Inflammatory macrophage (primary cell): Measurements from ENCODE around the gene TMEM235.

ENCODE experiments used
- DNase-seq, 2 donors: peaks; one replicate each; pipeline ENCODE4 v3.0.0-alpha.2; 2020 to 2022

Gene TMEM235

DNA sequence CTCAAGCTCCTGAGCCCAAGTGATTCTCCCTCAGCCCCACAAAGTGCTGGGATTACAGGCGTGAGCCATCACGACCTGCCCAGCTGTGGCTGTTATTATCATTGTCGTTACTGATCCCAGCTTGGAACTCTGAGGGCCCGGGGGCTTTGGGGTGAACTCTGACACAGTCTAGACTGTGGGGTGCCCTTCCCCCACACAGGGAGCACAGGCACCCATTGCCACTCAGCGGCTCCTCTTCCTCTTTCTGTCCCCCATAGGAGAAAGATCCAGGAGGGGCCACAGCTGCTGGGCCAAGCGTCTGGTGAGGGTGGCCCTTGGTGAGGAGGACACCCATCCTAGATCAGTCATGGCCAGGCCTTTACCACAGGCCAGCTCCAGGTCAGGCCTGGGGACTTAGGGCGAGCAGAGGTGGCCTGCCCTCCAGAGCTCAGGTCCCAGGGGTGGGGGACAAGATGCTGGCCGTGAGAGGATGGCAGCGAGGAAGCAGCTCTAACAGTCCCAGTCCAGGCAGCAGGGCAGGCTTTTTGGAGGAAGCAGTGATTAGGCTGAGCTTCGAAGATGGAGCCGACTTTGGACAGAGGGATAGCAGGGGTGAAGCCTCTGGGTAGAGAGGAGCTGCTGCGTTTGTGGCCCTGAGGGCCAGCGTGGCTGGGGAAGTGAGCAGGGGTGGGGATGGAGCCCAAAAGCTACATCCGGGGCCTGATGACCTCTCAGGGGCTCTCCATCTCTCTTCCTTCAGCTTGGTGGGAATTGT, 24.7 kb downstream of the TMEM235 start:
- DNase-seq = no peak

DNA sequence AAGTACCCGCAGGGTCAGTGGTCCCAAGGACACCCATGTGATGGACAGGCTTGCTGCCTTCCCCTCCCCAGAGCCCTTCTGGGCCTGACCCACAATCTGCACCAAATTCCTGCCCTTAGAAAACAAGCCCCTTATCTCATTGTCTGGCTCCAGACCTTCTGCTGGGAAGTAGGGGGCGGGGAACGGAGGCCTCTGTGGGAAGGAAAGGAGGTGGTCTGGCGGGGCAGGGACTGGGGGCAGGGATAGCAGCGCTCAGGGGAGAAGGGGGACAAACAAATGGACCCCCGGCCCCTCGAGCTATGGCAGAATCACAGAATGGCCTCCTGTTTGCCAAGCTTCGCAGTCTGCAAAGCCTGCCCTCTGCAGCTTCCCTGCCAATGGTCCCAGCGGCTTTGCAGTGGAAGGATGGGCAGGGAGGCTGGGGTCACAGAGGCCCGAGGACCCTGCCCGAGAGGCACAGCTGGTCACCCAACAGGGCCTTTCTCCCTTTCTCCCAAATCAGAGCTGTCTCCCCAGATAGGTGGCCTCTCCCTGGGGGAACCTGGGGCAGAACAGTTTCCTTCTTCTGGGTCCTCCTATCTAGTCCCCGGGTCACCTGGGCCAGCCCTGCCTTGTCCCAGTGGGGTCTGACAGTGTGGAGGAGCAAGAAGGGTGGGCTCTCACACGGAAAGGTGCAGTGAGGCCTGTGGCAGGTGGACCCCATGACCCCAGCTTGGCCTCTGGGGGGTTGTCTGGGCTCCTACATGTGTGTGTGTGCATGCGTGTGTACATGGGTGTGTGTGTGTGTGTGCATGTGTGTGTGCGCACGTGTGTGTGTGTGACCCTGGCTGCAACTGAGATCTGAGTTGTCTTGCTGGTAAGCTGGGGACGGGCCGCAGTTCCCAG, 25.5 kb downstream of the TMEM235 start:
- DNase-seq = no peak

DNA sequence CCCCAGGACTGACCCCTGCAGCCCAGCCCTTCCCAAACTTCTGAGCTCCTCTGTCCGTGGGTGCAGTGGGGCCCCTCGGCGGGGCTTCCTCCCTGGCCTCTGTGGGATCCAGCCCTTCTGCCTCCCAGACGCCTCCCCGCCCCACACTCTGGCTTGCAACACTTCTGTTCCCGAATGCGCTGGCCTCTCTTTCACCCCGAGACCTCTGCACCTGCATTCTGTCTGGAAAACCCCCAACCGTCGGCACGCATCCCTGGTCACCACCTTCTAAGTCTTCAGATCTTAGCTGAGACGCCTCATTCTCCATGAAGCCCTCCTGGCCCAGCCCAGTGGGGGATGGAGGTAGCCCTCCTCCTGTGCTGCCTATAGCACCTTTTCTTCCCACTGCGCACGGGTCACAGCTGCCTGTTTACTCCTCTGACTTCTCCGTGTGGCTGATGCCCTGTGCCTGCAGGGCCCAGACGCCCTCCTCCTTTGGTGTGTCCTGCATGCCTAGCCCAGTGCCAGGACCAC, 26.4 kb downstream of the TMEM235 start:
- DNase-seq = peak; percentile 8 to 44

DNA sequence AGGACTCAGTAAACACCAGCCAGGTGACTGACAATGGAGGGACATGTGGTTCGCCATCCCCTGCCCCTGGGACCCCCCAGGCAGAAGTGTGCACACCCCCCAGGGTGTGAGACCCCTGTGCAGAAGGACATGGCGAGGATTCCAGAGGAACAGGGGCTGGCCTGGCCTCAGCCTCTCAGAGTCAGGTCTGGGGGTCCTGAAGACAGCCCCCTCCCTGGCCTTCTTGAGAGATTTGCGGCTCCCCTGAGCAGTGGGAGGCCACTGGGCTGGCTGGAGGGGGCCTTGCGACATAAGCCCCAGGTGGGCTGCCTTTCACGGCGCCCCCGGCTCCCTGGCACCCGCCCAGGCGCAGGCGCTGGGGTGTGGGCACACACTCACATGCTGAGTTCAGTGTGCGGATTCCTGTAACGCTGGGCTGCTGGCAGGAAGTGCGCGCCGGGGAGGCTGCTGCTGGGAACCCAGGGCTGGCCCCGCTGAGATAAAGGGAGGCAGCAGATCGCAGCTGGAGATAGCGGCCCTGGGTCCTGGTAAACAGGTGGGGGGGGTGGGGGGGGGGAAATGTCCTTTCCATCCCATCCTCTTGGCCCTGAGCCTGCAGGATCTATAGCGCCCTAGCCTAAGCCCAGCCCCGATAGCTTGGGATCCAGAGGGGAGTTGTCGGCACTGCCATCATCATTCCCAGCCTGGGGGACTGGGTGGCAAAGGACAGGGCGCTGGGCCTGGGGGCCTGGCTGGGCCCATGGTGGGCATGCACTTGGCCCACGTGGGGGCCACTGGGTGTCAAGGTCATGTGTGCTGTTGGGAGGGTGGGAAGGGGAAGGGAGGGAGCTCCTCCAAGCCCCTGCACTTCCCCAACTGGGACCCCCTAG, 27.1 kb downstream of the TMEM235 start:
- peak; percentile 43 to 61 for DNase-seq

DNA sequence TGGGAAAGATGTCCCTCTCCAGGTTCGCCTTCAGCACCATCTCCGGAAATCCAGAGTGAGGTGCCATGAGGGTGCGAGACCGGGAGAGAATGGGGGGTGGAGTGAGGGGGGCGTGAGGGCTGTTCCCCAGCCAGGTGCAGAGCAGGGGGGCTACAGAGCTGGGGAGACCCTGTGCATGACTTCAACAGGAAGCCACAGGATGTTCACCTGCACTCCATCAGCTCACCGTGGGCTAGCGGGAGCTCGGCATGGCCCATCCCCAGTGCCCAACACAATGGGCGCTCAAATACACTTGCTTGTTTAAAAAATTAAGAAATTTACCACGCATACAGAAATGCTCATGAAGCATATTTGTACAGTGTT, 27.7 kb downstream of the TMEM235 start:
- no peak for DNase-seq

DNA sequence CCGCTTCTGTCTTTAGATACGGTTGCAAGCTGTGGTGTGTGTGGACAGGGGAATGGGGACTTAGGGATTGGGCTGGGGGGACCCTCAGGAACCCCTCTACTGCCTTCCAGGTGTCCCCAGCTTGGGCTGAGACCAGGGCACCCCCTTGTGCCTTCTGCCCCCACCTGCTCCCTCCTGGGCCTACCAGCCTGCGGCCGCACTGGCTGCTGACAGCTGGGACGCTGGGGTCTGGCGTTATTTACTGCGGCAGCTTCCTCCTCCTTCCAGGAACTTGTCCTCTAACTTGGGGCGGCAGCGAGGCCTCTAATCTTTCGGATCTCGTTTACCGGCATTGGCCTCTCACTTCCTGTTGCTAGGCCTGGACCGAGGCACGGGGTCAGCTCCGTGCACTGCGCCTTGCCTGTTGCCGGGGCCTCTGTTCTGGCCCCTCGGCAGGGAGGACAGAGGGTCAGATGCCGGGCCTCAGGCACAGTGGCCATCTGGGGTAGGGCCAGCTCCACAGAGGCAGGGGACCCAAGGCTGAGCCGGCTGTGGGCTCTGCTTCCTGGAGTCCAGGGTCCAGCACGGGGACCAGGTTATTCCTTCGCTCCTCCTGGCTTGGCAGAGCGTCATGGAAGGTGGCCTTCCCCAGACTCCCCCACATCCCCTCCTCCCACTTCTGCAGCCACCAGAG, 31.8 kb downstream of the TMEM235 start:
- DNase-seq = peak; percentile 62 to 65

DNA sequence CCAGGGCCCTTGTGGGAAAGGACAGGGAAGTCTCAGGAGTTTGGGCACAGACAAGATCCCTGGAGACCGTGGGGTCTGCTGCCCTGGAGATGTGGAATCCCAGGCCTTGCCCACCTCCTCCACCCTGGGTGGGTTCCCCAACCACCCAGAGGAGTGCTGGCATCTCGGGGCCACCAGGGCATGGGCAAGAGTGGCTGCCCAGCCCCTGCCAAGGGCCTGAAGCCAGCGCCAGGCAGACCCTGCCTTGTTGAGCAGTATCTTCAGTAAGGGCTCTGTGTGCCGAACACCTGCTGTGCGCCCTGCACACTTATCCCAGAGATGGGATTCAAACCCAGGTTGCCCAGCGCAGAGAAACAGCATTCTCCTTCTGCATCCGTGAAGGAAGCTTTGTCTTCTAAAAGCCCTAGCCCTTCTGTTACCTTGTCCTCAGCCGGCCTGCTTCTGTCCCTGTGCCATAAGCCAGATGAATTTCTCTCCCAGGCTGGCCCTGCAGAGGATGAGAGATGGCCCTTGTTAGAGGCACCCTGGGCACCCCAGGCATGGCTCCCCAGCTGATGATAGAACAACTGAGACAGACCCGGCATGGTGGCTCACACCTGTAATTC, 32.4 kb downstream of the TMEM235 start:
- DNase-seq = no peak

DNA sequence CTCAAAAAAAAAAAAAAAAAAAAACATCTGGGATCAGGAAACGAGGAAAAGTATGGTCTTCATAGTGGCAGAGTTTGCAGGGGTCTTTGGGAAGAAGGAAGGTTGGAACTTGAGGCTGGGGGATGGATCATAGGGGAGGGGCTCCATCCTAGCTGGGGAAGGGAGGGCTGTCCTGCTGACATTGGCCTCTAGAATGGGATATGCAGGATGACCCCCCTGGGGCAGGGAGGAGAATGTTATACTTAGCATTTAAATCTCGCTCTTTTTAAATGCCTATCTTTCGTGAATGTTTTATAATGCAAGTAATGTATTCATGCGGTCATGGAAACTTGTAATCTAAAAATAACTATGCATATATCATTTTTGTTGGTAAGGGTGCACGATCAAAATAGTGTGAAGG, 33.2 kb downstream of the TMEM235 start:
- no peak for DNase-seq

DNA sequence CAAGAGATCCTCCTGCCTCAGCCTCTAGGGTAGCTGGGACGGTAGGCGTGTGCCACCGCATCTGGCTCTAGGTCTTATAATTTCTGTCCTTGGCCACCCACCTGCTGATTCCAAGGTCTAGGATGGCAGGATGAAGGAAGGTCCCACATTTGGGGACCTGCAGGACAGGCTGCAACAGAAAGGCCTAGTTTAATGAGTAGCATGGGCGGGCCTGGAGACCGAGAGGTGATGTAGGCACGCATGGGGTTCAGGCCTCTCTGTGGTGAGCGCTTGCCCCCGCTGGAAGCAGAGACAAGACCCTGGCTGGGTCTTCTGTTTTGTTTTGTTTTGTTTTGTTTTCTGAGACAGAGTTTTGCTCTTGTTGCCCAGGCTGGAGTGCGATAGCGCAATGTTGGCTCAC, 33.7 kb downstream of the TMEM235 start:
- DNase-seq = no peak

DNA sequence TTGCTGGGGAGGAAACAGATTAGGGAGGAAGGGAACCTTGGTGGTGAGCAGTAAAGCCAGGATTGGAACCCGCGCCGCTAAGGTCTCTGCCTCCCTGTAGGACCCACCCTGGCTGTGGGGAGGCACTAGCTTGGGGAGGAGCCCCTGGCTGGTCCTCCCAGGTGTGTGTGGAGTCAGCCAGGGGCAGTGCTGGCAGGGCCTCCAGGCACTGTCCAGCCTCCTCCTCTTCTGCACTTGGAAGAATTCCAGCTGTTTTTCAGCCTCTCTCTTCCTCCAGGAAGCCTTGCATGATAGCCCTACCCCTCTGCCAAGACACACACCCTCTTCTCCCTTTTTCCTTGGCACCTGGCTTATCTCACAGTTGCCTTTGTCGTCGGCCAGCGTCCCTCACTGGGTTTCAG, 34.8 kb downstream of the TMEM235 start:
- no peak for DNase-seq

DNA sequence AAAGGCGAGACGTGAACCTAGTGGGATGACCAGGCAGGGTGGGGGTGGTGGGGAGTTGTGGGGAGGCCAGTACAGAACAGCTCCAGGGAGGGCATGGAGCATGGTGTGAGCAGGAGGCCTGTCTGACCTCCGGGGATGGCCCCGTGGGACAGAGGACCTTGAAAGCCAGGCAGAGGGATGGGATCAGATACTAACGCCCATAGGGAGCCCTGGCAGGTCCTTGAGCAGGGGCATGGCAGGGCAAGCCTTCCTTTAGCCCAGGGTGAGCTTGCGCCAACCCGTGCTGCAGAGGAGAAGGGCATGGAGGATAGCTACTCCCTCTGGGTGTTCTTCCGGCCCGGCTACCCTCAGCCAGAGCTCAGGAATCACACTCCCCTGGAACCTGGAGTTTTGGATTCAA, 35.3 kb downstream of the TMEM235 start:
- DNase-seq = no peak

DNA sequence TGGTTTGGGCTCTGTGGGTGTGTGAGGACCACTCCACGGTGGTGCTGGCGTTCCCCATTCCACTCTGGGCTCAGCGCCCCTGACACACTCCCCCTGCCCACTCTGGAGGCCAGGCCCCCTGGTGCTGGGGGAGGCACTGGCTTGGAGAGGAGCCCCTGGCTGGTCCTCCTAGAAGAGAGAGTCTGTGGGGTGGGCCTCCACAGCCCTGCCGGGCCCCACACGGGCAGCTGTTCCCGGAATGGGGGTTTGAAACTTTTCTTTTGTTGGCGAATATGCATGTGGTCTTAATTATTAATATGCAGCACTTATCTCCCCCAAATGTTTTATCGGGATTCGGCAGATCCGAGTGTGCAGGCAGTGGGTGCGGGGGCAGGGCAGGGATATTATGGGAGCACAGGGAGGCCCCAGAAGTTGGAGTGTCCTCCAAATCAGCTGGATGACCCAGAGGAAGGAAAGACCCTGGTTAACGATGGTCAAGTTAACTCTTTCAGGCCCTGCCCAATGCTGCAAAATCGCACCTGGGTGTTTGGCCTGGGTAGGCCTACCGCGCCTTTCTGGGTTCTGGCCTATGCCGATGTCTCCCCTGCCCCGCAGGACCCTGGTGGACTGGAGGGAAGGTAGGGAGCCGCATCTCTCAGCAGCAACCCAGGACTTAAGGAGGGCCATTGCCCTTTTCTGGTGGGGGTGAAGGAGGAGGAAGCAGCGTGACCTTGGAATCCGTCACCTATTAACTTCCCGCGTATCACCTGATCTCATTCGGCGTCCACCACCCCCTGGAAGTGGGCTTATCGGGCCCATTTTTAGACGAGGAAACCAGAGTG, 36.0 kb downstream of the TMEM235 start:
- no peak for DNase-seq

DNA sequence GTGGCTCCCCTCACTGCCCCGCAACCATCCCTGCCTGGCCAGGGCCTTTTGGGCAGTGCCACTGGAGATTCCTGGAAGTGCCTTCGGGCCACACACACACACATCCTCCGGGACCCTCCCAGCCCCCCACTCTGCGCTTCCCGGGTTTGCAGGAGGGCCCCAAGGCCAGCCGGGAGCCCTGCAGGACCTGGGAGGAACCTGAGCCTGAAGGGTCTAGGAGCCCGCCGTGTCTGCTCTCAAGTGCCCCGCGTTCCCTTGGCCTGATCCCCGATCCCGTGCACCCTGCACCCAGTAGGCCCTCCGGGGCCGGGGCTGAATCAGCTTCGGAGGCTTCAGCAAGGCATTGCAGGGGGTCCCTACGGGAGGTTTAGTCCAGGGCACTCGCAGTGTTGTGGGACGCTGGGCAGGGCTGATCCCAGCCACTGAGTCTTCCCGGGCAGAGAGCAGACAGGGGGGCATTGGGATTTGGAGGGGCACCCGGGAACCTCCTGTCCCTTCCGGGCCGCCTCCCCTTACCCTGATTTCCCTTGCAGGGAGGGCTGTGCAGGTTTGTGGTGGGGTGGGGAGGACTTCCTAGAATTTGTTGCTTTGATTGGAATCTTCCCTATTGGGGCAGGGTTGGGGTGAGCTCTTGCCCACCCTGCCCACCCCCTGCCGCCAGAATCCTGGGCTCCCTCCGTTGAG, 36.9 kb downstream of the TMEM235 start:
- no peak for DNase-seq

DNA sequence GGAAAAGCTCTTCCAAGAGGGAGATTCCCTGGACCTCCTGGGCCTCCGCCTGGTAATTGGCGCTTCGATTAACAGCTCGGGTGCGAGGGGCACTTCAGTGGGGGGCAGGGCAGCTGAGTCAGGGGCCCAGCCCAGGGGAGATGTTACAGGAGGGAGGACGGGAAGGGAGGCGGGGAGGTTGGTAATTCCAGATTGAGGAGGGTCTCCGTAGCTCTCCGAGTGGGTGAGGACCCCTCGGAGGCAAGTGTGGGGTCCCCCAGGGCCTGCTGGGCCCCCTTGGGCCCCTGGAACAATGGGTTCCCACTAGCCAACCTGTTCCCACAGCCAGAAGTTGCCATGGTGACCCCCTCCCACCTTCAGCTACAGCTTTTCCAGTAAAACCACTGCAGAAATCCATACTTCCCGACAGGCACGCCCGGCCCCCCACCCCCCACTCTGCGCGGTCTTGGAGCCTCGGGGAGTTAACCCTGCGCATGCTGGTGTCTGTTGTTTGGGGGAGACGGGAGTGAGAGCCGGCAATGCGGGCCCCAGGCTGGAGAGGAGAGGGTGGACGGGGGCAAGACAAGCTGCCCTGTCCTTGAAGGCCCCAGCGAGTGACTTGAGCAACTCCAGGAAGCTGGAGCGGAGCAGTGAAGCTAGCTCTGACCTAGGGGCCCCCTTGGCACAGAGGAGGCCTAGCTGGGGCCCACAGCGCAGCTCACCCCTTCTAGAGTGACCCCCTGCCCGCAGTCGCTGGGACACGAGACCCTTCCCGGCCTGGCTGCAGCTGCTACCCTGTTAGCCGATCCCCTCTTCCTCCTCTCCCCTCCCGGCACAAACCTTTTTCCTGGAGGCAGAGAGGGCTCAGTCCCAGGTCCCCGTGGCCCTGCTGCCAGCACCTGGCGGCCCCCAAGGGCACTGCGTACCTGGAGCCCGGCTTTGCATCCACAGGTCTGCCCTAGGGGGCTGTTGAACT, 37.8 kb downstream of the TMEM235 start:
- no peak for DNase-seq

DNA sequence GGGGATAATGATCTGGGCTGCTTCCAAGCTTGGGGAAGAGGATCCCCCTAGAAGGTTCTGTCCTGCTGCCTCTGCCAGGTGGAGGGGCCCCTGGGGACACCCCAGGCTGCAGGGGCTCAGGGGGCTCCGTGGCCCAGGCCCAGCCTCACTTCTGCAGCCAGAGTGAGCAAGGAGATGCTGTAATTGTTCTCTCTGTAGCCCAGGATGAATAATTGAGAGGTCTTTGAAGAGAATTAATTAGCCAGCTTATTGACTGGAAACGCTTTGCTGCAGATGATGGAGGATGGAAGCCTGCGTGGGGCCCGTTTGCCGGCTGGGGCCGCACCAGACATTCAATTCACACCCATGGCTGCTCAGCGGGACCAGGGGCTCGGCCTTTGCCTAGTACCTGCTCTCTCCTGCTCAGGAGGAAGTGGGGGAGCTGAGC, 38.5 kb downstream of the TMEM235 start:
- no peak for DNase-seq

DNA sequence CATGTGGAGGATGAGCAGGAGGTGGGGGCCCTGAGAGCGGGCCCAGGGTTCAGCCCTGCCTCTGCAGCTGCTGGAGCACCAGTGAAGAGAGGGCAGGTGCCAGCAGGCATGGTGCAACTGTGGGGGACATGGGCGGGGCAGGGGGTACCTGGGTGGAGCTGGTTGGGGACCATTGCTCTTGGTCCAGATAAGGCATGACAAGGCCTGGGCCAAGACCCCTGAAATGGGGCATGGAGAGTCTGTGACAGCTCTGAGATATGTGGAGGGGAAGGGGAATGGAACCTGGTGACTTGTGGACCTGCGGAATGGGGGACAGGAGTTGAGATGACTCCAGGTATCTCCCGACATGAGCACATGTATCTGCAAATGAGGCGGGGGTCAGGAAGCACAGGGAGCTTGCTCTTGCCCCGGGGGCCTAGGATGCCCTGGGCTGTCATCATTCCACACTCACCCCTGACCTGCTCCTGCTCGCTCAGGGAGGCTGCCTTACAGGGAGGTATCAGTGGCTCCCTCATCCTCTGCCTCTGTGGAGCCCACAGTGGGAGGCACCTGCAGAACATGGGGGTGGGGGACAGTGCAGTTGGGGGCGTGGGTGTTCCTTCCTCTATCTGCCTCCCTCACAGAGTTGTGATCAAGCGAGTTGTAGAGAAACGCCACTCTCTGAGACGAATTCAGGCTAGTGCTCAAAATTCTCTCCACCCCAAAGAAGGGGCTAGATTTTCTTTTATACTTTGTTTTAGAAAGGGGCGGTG, 40.2 kb downstream of the TMEM235 start:
- peak in 1 of 2 donors; percentile 11 for DNase-seq

DNA sequence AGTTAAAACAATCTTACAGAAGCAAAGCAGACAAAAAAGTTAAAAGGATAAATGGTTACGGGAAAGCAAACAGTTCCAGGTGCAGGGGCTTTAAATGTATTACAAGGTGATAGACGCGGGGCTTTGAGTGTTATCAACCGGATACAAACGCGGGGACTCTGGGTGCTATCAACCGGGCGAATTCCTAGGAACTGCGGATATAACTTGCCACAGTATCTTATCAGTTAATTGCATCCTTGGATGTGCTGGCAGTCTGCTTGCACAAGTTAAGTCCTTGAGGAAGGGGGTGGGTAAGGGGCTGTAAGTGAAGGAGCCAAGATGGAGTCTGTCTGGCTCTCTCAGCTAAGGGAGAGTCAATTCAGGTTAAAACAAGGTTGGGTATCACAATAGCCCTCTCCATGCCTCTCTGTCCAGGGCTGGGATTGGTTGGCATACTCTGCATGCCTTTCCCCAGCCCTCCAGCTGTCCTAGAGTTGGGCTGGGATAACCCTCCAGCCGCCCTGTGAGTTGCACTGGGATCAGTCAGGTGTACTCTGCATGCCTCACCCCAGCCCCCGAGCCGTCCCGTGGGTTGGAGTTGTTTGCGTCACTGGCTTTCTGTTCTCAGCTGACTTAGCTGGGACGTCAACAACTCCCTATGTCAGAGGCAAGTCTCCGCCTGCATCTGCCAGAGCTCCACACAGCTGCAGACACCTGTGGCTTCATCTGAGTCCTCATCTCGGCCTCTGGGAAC, 40.9 kb downstream of the TMEM235 start:
- peak; percentile 29 to 66 for DNase-seq

DNA sequence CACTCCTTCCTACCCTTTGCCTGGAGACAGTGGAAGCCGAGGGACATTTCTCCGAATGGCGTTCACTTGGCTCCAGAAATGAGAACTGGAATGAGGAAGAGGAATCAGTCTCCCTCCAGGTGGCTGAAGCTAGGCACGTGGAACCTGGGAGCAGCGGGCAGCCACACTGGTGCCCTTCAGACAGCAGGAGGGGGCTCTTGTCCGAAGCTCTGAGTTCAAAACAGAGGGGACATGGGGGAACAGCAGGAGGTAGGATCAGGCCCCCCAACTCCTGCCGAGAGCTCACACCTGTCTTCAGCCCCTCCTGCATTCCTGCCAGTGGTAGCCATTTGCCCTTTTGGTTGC, 41.5 kb downstream of the TMEM235 start:
- DNase-seq = no peak
